H1 (cell line): Measurements from ENCODE around the gene SLC38A2. TPM values are rescaled to one million over a fixed set of nuclear protein-coding genes. Genes with fewer than 3 reads are reported as not detected.

Experiments
- CTCF ChIA-PET: fragments of 300-600 bp; sonication (Branson Sonifier 250); formaldehyde crosslinking; loops from one replicate; lab custom pipeline; 2021; ENCODE audit not compliant: partially characterized antibody; lab: Charles Lee
- POLR2A ChIA-PET: fragments of 300-600 bp; sonication (Branson Sonifier 250); formaldehyde crosslinking; loops from one replicate; lab custom pipeline; 2021; ENCODE audit warnings: inconsistent platforms; ENCODE audit not compliant: partially characterized antibody; lab: Charles Lee
- DNase-seq, 2 experiments: peaks; one replicate each; pipeline versions ENCODE4 v3.0.0 to v3.0.0-alpha.2; 2010 to 2022; ENCODE audit warnings: low spot score in 2 of 2, low read depth in 1 of 2, mixed read lengths in 1 of 2
- FAIRE-seq: peaks from 2 replicates; lab custom pipeline; 2011; peaks lifted over from hg19 to GRCh38; lab: Jason Lieb, UNC
- H2AFZ ChIP-seq: 2 replicates; pipeline ENCODE4 v1.8.1; 2012; ENCODE audit warnings: low read length, inconsistent platforms
- H2AK5ac ChIP-seq: 2 replicates; pipeline ENCODE4 v1.6.1; 2013; ENCODE audit warnings: low read depth, low read length
- H2BK120ac ChIP-seq: replicated peaks from 2 replicates; pipeline ENCODE3; 2013; ENCODE audit warnings: low read depth, low read length, inconsistent platforms
- H2BK12ac ChIP-seq: 2 replicates; pipeline ENCODE4 v1.6.1; 2013; ENCODE audit warnings: low read depth, low read length
- H2BK15ac ChIP-seq: 2 replicates; pipeline ENCODE4 v1.6.1; 2013; ENCODE audit warnings: low read length
- H2BK20ac ChIP-seq: 2 replicates; pipeline ENCODE4 v1.6.1; 2013; ENCODE audit warnings: low read length
- H2BK5ac ChIP-seq: 2 replicates; pipeline ENCODE4 v1.6.1; 2013; ENCODE audit warnings: low read depth, low read length
- H3K14ac ChIP-seq: 2 replicates; pipeline ENCODE4 v1.6.1; 2013; ENCODE audit warnings: inconsistent platforms; ENCODE audit not compliant: insufficient read length
- H3K18ac ChIP-seq: 2 replicates; pipeline ENCODE4 v1.6.1; 2013; ENCODE audit warnings: low read length; ENCODE audit errors: extremely low read depth
- H3K23ac ChIP-seq: 2 replicates; pipeline ENCODE4 v1.6.1; 2013; ENCODE audit warnings: inconsistent platforms; ENCODE audit not compliant: insufficient read length
- H3K23me2 ChIP-seq: 2 replicates; pipeline ENCODE4 v1.6.1; 2013; ENCODE audit warnings: low read depth, low read length
- H3K27ac ChIP-seq: 2 replicates; pipeline ENCODE4 v1.6.1; 2011; ENCODE audit warnings: low read depth, low read length, inconsistent platforms
- H3K27me3 ChIP-seq, 4 experiments: replicated peaks in 1 of 4; 1 replicate in 1 of 4; 2 replicates in 3 of 4; pipeline versions ENCODE4 v1.6.1 to v1.8.1; 2011 to 2013; ENCODE audit warnings: low read length in 3 of 4, mild to moderate bottlenecking in 3 of 4, inconsistent platforms in 2 of 4, mixed read lengths in 2 of 4, moderate library complexity in 1 of 4; ENCODE audit not compliant: control insufficient read depth in 3 of 4, insufficient read depth in 3 of 4; ENCODE audit errors: extremely low read depth in 1 of 4
- H3K36me3 ChIP-seq, 4 experiments: 2 replicates each; pipeline versions ENCODE4 v1.6.1 to v1.8.1; 2011 to 2013; ENCODE audit warnings: mild to moderate bottlenecking in 4 of 4, low read length in 3 of 4, moderate library complexity in 2 of 4, control low read depth in 1 of 4, inconsistent platforms in 1 of 4; ENCODE audit not compliant: insufficient read depth in 4 of 4, control insufficient read depth in 2 of 4
- H3K4ac ChIP-seq: replicated peaks from 2 replicates; pipeline ENCODE3; 2013; ENCODE audit warnings: low read length, low read depth, mixed read lengths, inconsistent platforms; ENCODE audit not compliant: insufficient read length
- H3K4me1 ChIP-seq, 4 experiments: replicated peaks in 1 of 4; 1 replicate in 1 of 4; 2 replicates in 3 of 4; pipeline versions ENCODE4 v1.6.1 to v1.8.1; 2011 to 2013; ENCODE audit warnings: low read length in 3 of 4, inconsistent platforms in 2 of 4, mixed read lengths in 1 of 4; ENCODE audit not compliant: insufficient read depth in 4 of 4, control insufficient read depth in 3 of 4
- H3K4me2 ChIP-seq, 2 experiments: 2 replicates each; pipeline versions ENCODE4 v1.6.1 to v1.8.1; 2011 to 2013; ENCODE audit warnings: low read depth in 2 of 2, low read length in 2 of 2, control low read depth in 1 of 2, inconsistent platforms in 1 of 2, mild to moderate bottlenecking in 1 of 2; ENCODE audit not compliant: insufficient read depth in 1 of 2
- H3K4me3 ChIP-seq, 4 experiments: fragments of 200-600, 300-600 bp in 1 of 4; sonication (generic), shearing (Covaris generic), sonication (Bioruptor Twin) in 1 of 4; 2 replicates each; pipeline versions ENCODE4 v1.5.1 to v1.8.1; 2011 to 2016; ENCODE audit warnings: low read length in 4 of 4, low read depth in 3 of 4, control low read depth in 2 of 4, inconsistent platforms in 2 of 4, mild to moderate bottlenecking in 2 of 4, mixed read lengths in 1 of 4, moderate library complexity in 1 of 4; ENCODE audit not compliant: insufficient read depth in 2 of 4; ENCODE audit errors: extremely low read depth in 1 of 4
- H3K56ac ChIP-seq: replicated peaks from 2 replicates; pipeline ENCODE3; 2013; ENCODE audit warnings: low read depth, mild to moderate bottlenecking, mixed read lengths, low read length, inconsistent platforms; ENCODE audit not compliant: insufficient read length
- H3K79me1 ChIP-seq: 2 replicates; pipeline ENCODE4 v1.6.1; 2013; ENCODE audit warnings: low read depth, low read length, control low read depth
- H3K79me2 ChIP-seq, 2 experiments: 2 replicates each; pipeline versions ENCODE4 v1.6.1 to v1.8.1; 2012 to 2013; ENCODE audit warnings: low read length in 2 of 2, mild to moderate bottlenecking in 2 of 2, inconsistent platforms in 1 of 2; ENCODE audit not compliant: insufficient read depth in 2 of 2, control insufficient read depth in 1 of 2
- H3K9ac ChIP-seq, 4 experiments: replicated peaks in 1 of 4; 1 replicate in 1 of 4; 2 replicates in 3 of 4; pipeline versions ENCODE4 v1.6.1 to v1.8.1; 2011 to 2013; ENCODE audit warnings: low read depth in 3 of 4, low read length in 3 of 4, control low read depth in 2 of 4, mild to moderate bottlenecking in 2 of 4, moderate library complexity in 2 of 4, inconsistent platforms in 1 of 4; ENCODE audit errors: extremely low read depth in 1 of 4
- H3K9me3 ChIP-seq, 2 experiments: 2 replicates each; pipeline versions ENCODE4 v1.6.1 to v1.8.1; 2012 to 2013; ENCODE audit warnings: mild to moderate bottlenecking in 2 of 2, moderate library complexity in 2 of 2, control low read depth in 1 of 2, inconsistent platforms in 1 of 2, low read depth in 1 of 2, low read length in 1 of 2, mixed read lengths in 1 of 2; ENCODE audit not compliant: insufficient read depth in 2 of 2
- H4K20me1 ChIP-seq, 2 experiments: replicated peaks in 1 of 2; 2 replicates each; pipeline versions ENCODE3 to v1.8.1; 2011 to 2013; ENCODE audit warnings: inconsistent platforms in 2 of 2, low read length in 2 of 2, mild to moderate bottlenecking in 1 of 2; ENCODE audit not compliant: insufficient read depth in 2 of 2, control insufficient read depth in 1 of 2
- H4K5ac ChIP-seq: 2 replicates; pipeline ENCODE4 v1.6.1; 2013; ENCODE audit warnings: low read length, low read depth, mixed read lengths, inconsistent platforms; ENCODE audit not compliant: insufficient read length
- H4K8ac ChIP-seq: 2 replicates; pipeline ENCODE4 v1.8.0; 2013; ENCODE audit warnings: mild to moderate bottlenecking, moderate library complexity, low read length, inconsistent platforms; ENCODE audit not compliant: insufficient read depth; ENCODE audit errors: extremely low read depth
- H4K91ac ChIP-seq: replicated peaks from 2 replicates; pipeline ENCODE3; 2013; ENCODE audit warnings: low read length, mixed read lengths, inconsistent platforms; ENCODE audit not compliant: insufficient read length
- KDM4A ChIP-seq: IDR thresholded peaks from one replicate; pipeline ENCODE4 v1.7.1; 2012; ENCODE audit warnings: low read depth, mild to moderate bottlenecking, moderate library complexity, low read length, inconsistent platforms; ENCODE audit not compliant: severe bottlenecking
- POLR2A ChIP-seq, 2 experiments: IDR thresholded peaks; 1 replicate in 1 of 2; 2 replicates in 1 of 2; pipeline ENCODE4 v1.6.1; 2011; ENCODE audit warnings: low read depth in 2 of 2, low read length in 2 of 2, mild to moderate bottlenecking in 2 of 2; ENCODE audit errors: control extremely low read depth in 1 of 2
- TAF7 ChIP-seq: optimal IDR thresholded peaks from 2 replicates; pipeline ENCODE3; 2011; ENCODE audit warnings: low read depth, mild to moderate bottlenecking, inconsistent platforms, low read length, moderate library complexity, borderline replicate concordance
- WGBS, 2 experiments: shearing (Covaris generic) in 1 of 2; methylation state at CpG; one replicate each; pipeline versions ENCODE4 v1.1.6 to v1.1.7; 2013 to 2015; ENCODE audit warnings: low lambda C conversion rate in 2 of 2, mixed read lengths in 2 of 2, inconsistent platforms in 1 of 2, low coverage in 1 of 2, missing lambda C conversion rate in 1 of 2; ENCODE audit not compliant: insufficient replicate concordance in 2 of 2, insufficient coverage in 1 of 2, insufficient read length in 1 of 2; ENCODE audit errors: extremely low coverage in 1 of 2, missing lambda C conversion rate in 1 of 2; 5-methylcytosine and 5-hydroxymethylcytosine counted together
- polyA plus RNA-seq, 7 experiments: library from polyadenylated mRNA; depleted of rRNA in 3 of 7; stranded (reverse) in 5 of 7; unstranded in 2 of 7; fragments of >200 nt in 5 of 7; fragments of 200-250 nt in 2 of 7; gene quantifications; 1 replicate in 5 of 7; 2 replicates in 1 of 7; 4 replicates in 1 of 7; pipeline versions ENCODE4 v1.2.1 to v1.2.3, GENCODE V29; 2011 to 2013; ENCODE audit warnings: missing spikeins in 2 of 7, mixed read lengths in 2 of 7
- total RNA-seq: library from RNA; stranded (reverse); fragmentation: NEBNext Ultra II Directional; extraction: Animal tissue kit (Norgen Biotek cat#: 25700); gene quantifications from 2 replicates; pipeline ENCODE4 v1.2.1, GENCODE V29; 2021

SLC38A2 gene
- total and polyA plus RNA-seq, 2 of the 8 experiments (the other 6 are each of a cell fraction or from before 2014, with no cell fraction given): 163 to 684 TPM

DNA sequence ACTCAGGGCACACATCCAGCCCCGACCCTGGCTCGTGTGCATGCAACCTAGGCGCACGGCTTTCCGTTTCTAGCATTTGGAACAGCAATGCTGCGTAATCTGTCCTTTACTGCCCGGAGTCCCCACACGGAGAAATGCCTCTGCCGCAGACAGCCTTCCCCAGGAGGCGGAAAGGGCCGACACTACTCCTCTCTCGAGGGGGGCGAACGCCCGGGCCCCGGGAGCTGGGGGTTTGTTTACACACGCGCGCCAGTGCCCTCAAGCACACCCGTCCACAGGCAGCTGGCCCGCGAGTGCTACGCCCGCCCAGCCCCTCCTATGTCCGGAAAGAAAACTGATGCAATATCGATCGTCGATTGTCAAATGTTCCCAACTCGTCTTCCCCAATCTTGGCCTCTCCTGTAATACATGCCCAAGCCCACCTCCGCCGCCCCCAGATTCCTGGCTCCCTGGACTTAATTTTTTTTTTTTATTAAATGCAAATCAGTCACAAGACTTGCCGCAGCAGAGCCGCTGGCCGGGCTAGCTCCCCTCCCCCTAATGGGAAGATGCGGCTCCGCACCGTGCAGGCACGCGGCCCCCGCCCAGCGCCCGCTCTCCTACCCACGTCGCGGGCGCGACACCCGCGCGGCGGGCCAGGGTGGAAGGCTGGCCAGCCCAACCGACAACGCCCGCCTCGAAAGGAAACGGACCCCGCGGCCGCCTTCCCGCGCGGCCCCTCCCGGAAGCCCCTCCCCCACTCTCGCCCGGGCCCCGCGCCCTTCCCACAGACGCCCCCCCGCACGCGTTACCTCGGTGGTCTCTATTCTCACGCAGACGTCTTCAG lies 642 bp downstream of the SLC38A2 start:
- peaks cover 29 to 56% of the 10 kb centered on the region in 2 experiments for H3K79me2 ChIP-seq
- no peak for DNase-seq
- TF ChIP-seq POLR2A (IDR thresholded peaks at IDR 0.05; ENCODE audit: control extremely low read depth in 1 of 2, low read depth in 2 of 2, low read length in 2 of 2): peak; percentile 16 to 84
- TF ChIP-seq KDM4A: no peak
- peak; percentile 18 for TF ChIP-seq TAF7

More for the DNA sequence above, 642 bp downstream of the SLC38A2 start:
- peaks cover 13% of the 10 kb centered on the region; the same call in 1 of the 2 replicates for H3K23me2 ChIP-seq
- H4K5ac ChIP-seq: peak overlapping the region; percentile 89
- H3K27me3 ChIP-seq: no peaks in the 10 kb centered on the region
- H3K9ac ChIP-seq: peak overlapping the region; percentile 93 to 99 (median 98)
- no peak overlapping the region for H2BK20ac ChIP-seq
- H4K91ac ChIP-seq: peak overlapping the region; percentile 81
- peak overlapping the region; percentile 40; the same call in 1 of the 2 replicates for H2BK12ac ChIP-seq
- POLR2A ChIA-PET: interaction anchor here (0.6 to 12.8 kb wide), 39 partner anchors 9 to 595 kb away, joined by 3 to 263 read pairs (median 4); partner anchors contain the start of gene SLC38A1
- peak overlapping the region; percentile 59 to 82 for H3K4me2 ChIP-seq
- H2BK5ac ChIP-seq: peak overlapping the region; percentile 90
- no peak overlapping the region for H2AFZ ChIP-seq
- H2BK120ac ChIP-seq: peak overlapping the region; percentile 71
- CTCF ChIA-PET: interaction anchor here (0.7 to 2.0 kb wide), 2 partner anchors 290 to 306 kb away, joined by 4 to 8 read pairs; no protein-coding TSS in a partner anchor
- H3K4me1 ChIP-seq: peaks cover 7 to 15% (median 8%) of the 10 kb centered on the region in 4 experiments; a peak in 6 of 7 replicates
- peak overlapping the region; percentile 88 for H3K4ac ChIP-seq
- H3K56ac ChIP-seq: peak overlapping the region; percentile 85
- no peak overlapping the region for H3K23ac ChIP-seq
- H3K36me3 ChIP-seq: peaks cover 23 to 47% (median 43%) of the 10 kb centered on the region in 4 experiments
- H3K9me3 ChIP-seq: no peaks in the 10 kb centered on the region
- no peak for FAIRE-seq
- 1% methylated on average over 40 of the region's 74 CpGs; no CpG with 5 or more reads in 1 of the 2 experiments for WGBS, 2 experiments
- no peak overlapping the region for H2BK15ac ChIP-seq
- 0 out of 2 replicates have a peak, but pooled peaks cover 2% of the 10 kb centered on the region for H3K79me1 ChIP-seq
- H2AK5ac ChIP-seq: peak overlapping the region; percentile 69
- peak overlapping the region; percentile 87 to 99 (median 88) for H3K4me3 ChIP-seq
- peak overlapping the region; percentile 20 for H3K14ac ChIP-seq
- H4K8ac ChIP-seq: peak overlapping the region; percentile 97; the same call in 1 of the 2 replicates
- H3K18ac ChIP-seq: peak overlapping the region; percentile 94
- H3K27ac ChIP-seq: peak overlapping the region; percentile 93
- H4K20me1 ChIP-seq: peaks cover 33 to 37% of the 10 kb centered on the region in 2 experiments
